Pulmonary artery endothelial cell (primary cell): ENCODE data around the gene MAFG. TPM values are rescaled to one million over a fixed set of nuclear protein-coding genes. Genes with fewer than 3 reads are reported as not detected.
"Not testable (repeated sequence)": the region's sequence is repeated elsewhere in the genome, so short reads cannot be mapped to it uniquely, and the experiment has no call there.

ENCODE experiments used
- DNase-seq: peaks from one replicate; pipeline ENCODE4 v3.0.0-alpha.2; 2011; ENCODE audit warnings: low read depth, low spot score
- total RNA-seq: library from RNA; depleted of rRNA; stranded (reverse); fragments of >200 nt; gene quantifications from 2 replicates; pipeline ENCODE4 v1.2.3, GENCODE V29; 2014

MAFG gene
- total RNA-seq, 1 donor from 2014 or later = 18.3 TPM

DNA sequence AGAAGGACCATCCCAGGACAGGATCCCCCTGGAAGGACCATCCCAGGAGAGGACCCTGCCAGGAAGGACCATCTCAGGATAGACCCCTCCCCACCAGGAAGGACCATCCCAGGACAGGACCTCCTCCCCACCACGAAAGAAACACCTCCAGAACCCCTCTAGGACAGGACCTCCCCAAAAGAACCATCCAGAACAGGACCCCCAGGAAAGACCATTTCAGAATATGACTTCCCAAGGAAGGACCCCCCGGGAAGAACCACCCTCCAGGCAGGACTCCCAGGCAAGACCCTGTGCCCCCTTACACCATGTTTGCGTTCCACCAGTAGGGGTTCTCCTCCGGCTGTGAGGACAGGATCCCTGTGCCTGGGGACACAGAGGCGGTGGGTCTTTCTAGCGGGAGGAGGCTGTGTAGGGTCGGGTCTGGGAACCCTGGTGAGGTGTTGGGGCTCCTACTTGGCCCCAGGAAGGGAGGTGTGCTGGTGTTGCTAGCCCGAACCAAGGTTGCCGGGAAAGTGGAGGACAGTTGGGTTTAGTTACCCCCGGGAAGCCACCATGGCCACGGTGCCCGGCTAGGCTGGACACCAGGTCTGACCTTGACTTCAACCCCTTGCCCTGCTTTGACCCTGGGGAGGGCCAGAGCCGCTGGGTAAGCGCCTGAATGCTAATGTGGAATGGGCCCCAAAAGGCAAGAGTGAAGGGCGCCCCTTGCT is 31.3 kb upstream of the MAFG start:
- no peak for DNase-seq

DNA sequence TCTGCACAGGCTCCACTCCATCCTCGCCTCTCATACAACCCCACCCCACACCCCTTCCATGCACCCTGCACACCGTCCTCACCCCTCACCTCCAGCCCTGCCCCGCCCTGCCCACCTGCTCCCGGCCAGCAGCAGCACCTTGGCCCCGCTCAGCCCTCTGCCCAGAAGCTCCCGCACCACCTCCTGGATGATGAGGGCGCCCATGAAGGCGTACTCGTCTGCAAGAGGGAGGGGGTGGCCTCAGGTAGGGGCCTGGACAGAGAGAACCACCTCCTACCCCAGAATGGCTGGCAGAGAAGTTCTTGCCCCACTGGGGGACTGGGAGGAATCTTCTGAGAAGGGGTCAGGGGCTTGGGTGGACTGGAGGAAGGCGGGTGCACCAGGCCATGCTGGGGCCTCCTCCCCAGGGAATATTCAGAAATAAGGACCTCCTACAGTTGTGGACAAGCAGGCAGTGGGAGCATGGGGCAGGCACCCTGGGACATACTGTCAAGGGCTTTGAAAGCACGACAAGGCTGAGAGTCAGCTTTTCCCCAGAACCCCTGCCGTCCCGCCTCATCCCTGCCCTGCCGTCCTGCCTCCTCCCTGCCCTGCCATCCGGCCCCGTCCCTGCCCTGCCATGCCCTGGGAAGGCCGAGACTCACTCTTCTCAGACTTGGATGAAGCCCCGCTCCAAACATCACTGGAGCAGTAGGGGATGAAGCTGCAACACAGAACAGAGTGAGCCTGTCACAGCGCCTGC is 30.3 kb upstream of the MAFG start:
- no peak for DNase-seq

DNA sequence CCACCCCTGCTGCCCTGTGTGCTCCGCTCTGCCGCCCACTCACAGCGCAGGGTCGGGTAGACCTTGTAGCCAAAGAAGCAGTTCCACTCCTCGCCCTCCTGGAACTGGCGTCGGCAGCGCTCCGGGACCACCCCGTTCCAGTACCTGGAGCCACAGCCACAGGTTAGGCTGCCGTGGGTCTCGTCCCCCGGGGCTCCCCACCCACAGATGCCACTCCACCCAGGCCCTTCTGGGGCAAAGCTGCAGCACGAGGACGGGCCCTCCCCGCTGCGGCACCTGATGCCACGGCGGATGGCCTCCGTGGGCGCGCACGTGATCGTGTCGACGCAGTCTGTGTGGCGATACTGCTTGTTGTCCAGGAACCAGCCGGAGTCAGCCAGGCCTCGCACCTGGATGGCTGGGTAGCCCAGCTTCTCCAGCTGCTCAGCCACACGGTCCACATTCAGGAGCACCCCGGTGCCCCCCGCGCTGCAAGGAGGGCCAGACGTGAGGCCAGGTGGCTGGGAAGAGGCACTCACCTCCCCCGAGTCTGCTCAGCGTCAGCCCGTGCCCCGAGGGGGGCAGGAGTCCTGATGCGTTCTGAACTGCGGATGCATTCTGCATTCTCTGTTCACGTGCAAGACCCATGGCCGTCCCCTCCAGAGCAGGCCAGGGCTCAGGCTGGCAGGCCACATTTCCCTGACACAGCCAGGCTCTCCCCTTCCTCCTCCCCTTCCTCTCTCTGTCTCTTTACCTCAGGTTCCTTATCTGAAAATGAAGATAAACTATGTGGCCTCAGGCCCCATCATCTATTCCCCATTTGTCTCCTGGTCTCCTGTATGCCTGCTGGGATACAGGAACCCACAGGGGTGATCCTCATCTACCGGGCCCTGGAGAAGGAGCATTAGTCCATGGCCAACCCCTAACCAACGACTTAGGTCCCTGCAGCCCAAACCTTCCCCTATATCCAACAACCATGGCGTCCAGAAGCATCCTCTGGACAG is 29.4 kb upstream of the MAFG start:
- DNase-seq = no peak

DNA sequence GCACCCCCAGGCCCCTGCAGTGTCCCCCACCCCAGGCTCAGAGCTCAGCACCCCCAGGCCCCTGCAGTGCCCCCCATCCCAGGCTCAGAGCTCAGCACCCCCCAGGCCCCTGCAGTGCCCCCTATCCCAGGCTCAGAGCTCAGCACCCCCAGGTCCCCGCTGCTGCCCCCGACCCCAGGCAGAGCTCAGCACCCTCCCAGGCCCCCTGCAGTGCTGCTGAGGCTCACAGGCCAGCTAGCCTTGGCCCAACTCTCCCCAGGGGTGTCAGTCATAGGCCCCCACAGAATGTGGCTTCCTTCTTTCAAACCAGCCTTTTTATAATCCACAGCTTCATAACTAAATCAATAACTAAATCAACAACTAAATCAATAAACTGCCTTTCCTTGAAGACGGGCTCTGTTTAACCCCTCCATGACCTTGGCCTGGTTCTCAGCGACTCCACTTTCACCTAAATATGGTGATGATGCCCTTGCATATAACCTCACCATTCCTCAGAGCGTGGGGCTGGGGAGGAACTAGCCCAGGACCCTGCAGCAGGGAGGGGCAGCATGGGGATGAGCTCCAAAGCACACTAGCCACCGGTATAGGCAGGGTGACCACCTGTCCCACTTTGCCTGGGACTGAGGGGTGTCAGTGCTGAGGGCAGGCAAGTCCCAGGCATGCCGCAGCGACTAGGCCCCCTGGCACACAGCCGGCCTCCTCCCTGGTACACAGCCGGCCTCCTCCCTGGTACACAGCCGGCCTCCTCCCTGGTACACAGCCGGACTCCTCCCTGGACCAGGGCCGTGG is 28.4 kb upstream of the MAFG start:
- DNase-seq = no peak

DNA sequence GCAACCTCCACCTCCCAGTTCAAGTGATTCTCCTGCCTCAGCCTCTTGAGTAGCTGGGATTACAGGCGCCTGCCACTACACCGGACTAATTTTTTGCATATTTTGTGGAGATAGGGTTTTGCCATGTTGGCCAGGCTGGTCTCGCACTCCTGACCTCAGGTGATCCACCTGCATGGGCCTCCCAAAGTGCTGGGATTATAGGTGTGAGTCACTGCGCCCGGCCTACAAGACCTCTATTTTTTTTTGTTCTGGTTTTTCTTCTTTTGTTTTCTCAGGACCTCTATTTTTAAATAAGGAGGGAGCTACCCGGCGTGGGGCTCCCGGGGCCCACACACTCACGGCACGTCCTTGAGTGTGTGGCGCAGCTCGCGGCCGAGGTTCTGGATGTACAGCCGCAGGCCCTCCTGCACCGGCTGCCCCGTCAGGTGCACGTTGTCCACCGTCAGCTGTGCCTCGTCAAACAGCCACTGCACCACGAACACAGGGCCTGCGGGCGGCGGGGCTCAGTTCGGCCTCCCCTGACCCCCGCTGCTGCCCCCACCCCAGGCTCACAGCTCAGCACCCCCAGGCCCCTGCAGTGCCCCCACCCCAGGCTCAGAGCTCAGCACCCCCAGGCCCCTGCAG is 27.6 kb upstream of the MAFG start:
- no peak for DNase-seq

DNA sequence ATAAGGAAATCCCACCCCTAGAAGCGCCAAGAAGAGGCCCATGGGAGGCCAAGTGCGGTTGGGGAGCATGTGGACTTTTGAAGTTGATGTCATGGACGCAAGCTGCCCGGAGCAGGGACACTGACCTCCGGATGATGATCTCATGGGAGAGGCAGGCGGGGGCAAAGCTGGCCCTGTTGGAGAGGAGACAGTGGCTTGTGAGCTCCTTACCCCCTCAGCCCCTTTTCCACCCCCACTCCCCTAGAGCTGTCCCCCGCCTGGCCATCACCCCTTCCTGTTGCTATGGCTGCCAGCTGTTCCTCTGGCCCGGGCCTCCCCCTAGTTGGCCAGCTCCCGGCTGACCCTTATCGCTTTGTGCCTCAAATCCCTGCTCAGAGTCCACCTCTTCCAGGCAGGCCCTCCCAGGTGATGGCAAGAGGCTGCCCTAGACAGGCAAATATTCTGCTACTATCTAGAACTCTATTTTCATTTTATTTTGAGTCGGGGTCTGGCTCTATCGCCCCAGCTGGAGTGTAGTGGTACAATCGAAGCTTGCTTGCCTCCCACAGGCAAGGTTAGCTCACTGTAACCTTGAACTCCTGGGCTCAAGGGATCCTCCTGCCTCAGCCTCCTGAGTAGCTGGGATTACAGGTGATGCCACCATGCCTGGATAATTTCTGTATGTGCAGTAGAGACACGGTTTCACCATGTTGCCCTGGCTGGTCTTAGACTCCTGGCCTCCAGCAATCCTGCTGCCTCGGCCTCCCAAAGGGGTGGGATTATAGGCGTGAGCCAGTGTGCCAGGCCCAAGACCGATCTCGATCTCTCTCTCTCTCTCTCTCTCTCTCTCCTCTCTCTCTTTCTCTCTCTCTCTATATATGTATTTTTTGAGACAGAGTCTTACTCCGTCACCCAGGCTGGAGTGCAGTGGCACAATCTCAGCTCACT is 26.9 kb upstream of the MAFG start:
- DNase-seq = no peak

DNA sequence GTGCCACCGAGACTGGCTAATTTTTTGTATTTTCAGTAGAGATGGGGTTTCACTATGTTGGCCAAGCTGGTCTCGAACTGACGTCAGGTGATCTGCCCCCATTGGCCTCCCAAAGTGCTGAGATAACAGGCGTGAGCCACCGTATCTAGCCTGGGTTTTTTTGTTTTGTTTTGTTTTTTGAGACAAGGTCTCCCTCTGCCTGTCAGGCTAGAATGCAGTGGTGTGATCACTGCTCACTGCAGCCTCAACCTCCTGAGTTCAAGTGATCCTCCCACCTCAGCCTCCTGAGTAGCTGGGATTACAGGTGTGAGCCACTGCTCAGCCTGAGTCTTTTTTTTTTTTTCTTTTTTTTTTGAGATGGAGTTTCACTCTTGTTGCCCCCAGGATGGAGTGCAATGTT is 25.9 kb upstream of the MAFG start:
- DNase-seq = not testable (repeated sequence)

DNA sequence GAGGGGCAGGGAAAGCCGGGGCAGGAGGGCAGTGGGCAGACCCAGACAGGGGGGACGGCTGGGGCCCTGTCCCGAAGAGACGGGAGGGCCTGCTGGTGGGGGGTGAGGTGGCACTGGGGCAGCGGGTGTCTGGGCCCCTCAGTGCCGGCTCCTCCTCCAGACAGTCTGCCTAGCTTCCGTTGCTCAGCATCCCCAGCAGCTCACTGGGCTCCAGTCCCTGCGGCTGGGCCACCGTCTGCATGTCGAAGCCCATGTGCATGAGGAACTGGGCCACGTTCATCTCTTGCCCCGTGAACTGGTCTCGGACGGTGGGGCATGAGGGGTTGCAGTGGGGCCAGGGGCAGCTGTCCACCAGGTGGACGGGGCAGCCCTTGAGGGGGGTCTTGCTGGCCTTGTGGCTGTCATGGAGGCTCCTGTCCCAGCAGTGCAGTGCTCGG is 25.3 kb upstream of the MAFG start:
- no peak for DNase-seq

DNA sequence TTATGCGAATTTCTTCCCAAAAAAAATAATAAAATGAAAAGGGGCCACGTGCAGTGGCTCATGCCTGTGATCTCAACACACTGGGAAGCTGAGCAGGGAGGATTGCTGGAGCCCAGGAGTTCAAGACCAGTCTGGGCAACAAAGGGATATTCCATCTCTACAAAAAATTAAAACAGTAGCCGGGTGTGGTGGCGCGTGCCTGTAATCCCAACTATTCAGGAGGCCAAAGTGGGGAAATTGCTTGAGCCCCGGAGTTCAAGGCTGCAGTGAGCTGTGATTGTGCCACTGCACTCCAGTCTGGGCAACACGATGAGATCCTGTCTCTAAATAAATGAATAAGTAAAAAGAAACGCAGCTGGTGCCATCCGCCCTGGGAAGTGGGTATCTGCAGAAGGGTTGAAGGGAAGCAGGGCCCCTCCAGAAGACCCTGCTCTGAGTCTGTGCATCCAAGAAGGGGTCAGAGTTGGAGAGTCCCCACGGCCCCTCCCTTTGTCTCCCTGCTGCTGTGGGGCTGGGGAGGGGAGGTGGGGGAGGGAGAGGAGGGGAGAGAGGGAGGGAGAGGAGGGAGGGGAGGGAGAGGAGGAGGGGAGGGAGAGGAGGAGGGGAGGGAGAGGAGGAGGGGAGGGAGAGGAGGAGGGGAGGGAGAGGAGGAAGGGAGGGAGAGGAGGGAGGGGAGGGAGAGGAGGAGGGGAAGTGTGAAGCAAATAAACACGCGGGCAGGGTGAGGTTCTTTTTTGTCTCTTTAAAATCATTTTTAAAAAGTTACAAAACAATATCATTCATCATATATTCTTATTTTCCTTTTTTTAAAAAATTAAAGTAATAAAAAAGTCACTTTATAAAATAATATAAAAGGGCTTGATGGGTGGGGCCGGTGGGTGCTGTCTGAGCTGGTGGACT is 24.5 kb upstream of the MAFG start:
- no peak for DNase-seq

DNA sequence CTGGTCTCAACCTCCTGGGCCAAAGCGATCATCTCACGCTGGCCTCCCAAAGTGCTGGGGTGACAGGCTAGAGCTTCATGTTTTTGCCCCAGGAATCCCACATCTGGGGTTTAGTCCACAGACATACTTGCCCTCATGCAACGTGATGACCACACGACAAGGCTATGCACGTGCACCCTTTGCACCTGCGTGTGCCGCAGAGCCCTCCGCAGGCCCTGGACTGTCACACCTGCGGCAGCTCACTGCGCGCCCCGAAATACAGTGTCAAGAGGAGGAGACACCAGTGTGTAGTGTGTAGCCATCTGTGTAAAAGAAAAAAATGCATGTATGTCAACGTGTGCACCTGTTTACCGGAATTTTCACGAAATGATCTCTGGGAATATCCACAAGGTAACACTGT is 23.0 kb upstream of the MAFG start:
- DNase-seq = no peak

DNA sequence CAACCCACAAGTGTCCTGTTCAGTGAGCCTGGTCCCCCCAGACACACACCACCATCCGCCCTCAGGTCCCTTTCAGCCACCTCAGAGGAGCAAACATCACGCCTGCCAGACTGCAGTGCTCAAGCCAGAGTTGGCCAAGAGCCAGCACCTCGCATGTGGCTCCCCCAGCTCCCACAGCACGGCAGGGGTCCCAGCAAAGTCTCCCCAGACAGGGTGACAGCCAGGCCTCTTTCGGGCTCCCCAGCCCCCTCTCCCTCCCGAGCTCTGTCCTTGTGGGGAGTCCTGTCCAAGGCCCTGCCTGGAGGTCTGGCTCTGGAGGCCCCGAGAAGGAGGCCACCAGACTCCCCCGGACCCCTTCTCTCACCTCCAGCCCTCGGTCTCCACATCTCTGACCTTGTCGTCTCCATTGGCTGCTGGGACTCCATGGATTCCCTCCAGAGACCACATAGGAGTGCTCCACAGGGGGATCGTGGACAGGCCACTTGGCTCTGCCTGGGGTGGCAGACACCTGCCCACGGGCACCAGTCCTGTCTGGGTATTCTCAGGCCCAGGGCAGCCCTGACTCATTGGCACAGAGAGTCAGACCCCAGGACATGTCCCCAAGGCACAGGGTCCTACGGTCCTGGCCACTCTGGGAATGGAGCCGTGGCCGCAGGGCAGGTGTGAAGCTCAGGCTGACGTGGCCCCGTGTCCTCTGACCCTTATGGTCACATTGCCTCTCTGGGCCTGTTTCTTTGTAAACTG is 21.3 kb upstream of the MAFG start:
- DNase-seq = no peak

DNA sequence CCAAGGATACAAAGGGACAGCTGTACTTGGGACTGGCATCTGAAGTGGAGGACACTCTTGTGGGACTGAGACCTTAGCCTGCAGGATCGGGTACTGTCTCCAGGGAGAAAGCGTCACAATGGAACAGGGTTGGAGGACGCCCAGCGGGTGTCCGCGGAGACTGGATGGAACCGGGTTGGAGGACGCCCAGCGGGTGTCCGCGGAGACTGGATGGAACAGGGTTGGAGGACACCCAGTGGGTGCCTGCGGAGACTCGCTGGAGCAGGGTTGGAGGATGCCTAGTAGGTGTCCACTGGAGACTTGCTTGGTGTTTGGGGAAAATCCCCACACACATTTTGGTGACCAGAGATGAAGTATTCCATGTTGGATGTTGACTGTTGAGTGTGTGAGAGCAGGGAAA is 19.7 kb upstream of the MAFG start, which contains the start of gene MYADML2:
Gene MYADML2, minus strand, starts transcription at position 45 of the 400 bp plus-strand sequence. CDS start 5,492 bp downstream, outside the sequence.
- DNase-seq = no peak

DNA sequence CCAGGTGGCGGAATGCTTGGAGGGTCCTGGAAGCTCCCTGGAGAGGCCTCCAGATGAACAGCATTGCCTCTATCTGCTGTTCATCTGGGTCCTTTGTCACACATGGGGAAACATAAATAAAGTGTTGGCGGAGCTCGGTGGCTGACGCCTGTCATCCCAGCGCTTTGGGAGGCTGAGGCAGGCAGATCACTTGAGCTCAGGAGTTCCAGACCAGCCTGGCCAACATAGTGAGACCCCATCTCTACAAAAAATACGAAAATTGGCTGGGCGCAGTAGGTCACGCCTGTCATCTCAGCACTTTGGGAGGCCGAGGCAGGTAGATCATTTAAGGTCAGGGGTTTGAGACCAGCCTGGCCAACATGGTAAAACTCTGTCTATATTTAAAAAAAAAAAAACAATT is 17.3 kb upstream of the MAFG start:
- DNase-seq = no peak

DNA sequence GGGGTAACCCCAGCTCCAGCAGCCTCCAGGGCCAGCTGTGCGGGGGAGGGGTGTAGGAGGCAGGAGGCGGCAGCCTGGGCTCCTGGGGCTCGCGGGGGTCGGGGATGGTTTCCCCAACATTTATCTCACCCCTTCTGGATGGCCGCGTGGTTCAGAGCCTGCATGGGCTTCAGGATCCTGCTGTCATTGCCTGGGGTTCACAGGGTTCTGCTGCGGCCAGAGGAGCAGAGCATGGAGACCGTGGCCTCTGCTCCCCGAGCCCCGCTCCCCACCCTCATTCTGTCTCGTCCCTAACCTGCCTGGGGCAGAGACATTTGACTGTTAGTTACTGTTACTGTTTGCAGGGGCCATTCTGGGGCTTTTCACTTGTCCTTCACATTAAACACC is 14.6 kb upstream of the MAFG start:
- DNase-seq = no peak

DNA sequence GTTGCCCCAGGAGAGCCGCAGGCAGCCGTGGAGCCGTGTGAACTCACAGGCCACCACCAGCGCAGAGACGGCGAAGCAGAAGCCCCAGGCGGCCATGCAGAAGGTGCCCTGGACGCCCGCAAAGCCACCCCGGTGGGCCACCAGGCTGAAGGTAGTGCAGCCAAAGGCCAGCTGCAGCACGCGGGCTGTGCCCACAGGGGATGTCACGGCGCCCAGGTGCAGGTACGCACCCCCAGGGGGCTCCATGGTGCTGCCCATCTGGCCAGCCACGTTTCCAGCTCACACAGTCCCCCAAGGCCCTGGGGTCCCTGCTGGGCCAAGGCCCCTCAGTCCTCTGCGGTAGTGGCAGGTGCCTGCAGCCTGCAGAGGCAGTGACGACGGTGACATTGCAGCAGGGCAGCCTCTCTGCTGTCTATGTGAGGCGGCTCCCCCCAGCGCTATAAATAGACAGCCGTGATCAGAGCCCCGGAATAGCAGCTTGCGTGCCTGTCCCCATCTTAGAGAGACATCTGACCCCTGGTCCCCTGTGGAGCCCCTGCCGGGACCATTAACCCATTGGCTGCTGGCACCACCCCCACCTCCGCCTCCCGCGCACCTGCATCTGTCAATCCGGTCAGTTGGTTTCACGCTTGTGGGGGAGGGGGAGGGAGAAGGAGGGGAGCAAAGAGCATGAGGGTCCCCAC is 14.1 kb upstream of the MAFG start:
- DNase-seq = no peak

DNA sequence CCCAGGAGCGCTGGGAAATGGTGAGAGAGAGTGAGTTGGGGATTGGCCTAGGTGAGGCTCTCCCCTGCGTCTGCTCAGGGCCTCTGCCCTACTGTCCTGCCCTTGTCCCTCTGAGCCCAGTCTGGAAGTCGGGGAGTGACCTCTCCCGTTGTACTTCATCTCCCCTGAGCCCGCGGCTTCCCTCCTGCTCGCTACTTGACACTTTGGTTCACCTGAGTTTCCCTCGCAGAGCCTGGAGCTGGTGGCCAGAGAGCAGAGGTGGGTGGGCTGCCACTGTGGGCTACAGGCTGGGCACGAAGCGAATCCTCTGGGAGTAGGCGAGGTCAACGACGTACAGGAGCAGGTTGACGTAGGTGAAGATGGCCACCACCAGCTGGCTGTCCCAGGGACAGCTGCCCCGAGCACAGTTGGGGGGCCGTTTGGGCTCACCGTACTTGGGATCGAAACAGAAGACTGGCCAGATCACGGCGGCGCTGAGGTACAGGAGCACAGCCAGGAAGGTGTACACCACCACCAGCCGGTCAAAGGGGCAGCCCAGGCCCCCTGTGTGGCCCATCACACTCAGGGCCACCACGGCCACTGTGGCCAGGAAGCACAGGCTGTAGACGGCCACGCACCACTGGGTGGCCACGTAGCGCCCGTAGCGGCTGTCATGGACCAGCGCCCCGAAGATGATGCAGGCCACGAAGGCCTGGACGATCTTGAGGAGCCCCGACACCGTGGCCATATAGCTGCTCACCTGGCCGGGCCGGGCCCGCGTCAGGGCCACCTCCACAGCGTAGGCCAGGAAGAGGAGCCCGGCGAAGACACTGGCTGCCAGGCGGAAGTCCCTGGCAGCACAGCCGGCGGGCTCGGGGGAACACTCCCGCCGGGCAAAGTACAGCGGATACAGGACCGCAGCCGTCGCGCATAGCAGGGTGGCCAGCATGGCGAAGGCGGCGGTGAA is 13.3 kb upstream of the MAFG start:
- DNase-seq = no peak
